ENCODE data around the gene CMTM2. TPM values are rescaled to one million over a fixed set of nuclear protein-coding genes. Genes with fewer than 3 reads are reported as not detected.

The CMTM2 gene
- total RNA-seq, 2 donors from 2014 or later, result not detected

DNA sequence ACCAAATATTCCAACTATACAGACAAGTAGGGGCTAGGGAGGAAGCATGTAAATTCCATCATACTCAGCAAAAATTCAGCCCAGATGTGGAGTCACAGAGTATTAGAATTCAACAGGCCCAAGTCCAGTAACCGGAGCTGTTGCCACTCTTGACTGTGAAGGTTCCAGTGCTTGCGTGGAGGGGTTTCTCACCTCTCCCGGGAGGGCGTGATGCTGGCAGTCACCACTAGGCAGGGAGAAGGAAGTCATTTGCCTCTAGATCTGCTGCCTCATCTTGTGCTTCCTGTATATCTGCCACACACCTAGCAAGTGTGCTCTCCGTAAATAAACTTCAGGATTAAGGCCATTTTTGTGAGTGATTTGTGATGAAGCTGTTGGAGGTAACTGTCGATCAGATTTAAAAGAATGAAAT lies 27.9 kb upstream of the CMTM2 start:
- H3K9me3 Mint-ChIP-seq, result peaks cover 4% of the 10 kb centered on the region
- H3K27ac Mint-ChIP-seq, result no peak overlapping the region
- TF ChIP-seq, protein P1, sequence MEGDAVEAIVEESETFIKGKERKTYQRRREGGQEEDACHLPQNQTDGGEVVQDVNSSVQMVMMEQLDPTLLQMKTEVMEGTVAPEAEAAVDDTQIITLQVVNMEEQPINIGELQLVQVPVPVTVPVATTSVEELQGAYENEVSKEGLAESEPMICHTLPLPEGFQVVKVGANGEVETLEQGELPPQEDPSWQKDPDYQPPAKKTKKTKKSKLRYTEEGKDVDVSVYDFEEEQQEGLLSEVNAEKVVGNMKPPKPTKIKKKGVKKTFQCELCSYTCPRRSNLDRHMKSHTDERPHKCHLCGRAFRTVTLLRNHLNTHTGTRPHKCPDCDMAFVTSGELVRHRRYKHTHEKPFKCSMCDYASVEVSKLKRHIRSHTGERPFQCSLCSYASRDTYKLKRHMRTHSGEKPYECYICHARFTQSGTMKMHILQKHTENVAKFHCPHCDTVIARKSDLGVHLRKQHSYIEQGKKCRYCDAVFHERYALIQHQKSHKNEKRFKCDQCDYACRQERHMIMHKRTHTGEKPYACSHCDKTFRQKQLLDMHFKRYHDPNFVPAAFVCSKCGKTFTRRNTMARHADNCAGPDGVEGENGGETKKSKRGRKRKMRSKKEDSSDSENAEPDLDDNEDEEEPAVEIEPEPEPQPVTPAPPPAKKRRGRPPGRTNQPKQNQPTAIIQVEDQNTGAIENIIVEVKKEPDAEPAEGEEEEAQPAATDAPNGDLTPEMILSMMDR (conservative IDR thresholded peaks at IDR 0.05), result peak; percentile 65
- no peak overlapping the region for H3K9ac ChIP-seq (ENCODE audit: extremely low read depth, low read length, poor library complexity, severe bottlenecking)
- H3K27me3 ChIP-seq (ENCODE audit: control insufficient read depth, insufficient read depth, low read length, poor library complexity, severe bottlenecking), result no peaks in the 10 kb centered on the region
- peaks cover 12% of the 10 kb centered on the region for H3K27me3 Mint-ChIP-seq (ENCODE audit: insufficient read depth)
- no peaks in the 10 kb centered on the region for H3K9me3 ChIP-seq (ENCODE audit: control insufficient read depth, low read length)
- no peaks in the 10 kb centered on the region for H3K36me3 ChIP-seq (ENCODE audit: control insufficient read depth, insufficient read depth, low read length)
- peaks cover 22% of the 10 kb centered on the region for H3K4me1 Mint-ChIP-seq
- H3K4me3 Mint-ChIP-seq, result peak overlapping the region; percentile 63
- peaks cover 2% of the 10 kb centered on the region for H3K36me3 Mint-ChIP-seq (ENCODE audit: low read depth)
- H3K4me3 ChIP-seq (ENCODE audit: low read length), result no peak overlapping the region
- H3K4me1 ChIP-seq (ENCODE audit: control insufficient read depth, insufficient read depth, low read length), result peaks cover 4% of the 10 kb centered on the region
- H3K27ac ChIP-seq (ENCODE audit: low read depth, low read length), result no peak overlapping the region
- 88 to 92% methylated on average over 6 of the region's 6 CpGs for WGBS, 2 experiments (ENCODE audit: insufficient coverage in 1 of 2, insufficient read length in 1 of 2)
- DNase-seq, result peak; percentile 82

DNA sequence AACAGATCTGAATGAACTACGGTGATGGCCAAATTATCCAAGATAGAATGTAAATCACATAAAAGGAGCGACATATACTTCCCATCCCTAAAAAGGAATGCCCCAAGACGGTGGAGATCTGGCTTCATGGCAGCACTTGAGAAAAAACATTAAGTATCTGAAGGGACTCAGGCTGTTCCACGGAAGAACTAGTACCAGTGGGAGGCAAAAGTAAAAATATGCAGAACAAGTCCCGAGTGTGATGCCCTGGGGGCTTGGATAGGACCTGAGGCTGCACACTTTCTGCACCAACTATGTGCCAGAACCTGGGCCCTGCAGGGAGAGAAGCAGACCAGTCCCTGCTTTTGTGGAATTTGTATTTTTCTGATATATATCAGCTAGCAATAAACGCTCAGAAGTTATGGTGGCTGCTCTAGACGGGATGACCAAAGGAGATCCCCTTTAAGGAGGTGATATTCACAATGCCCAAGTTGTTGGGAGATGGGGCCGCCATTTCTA lies 27.4 kb upstream of the CMTM2 start:
- no peak for DNase-seq
- H3K27me3 Mint-ChIP-seq (ENCODE audit: insufficient read depth), result peaks cover 12% of the 10 kb centered on the region
- Histone ChIP-seq H3K27me3 (ENCODE audit: control insufficient read depth, insufficient read depth, low read length, poor library complexity, severe bottlenecking) (no peaks in the 10 kb centered on the region), H3K9ac (ENCODE audit: extremely low read depth, low read length, poor library complexity, severe bottlenecking) (no peak overlapping the region), H3K36me3 (ENCODE audit: control insufficient read depth, insufficient read depth, low read length) (no peaks in the 10 kb centered on the region), H3K4me1 (ENCODE audit: control insufficient read depth, insufficient read depth, low read length) (peaks cover 4% of the 10 kb centered on the region), H3K27ac (ENCODE audit: low read depth, low read length) (no peak overlapping the region), H3K9me3 (ENCODE audit: control insufficient read depth, low read length) (no peaks in the 10 kb centered on the region), H3K4me3 (ENCODE audit: low read length) (peak overlapping the region; percentile 82)
- H3K27ac Mint-ChIP-seq, result peak overlapping the region; percentile 74
- 76 to 83% methylated on average over 6 to 8 of the region's 8 CpGs for WGBS, 2 experiments (ENCODE audit: insufficient coverage in 1 of 2, insufficient read length in 1 of 2)
- H3K4me1 Mint-ChIP-seq, result peaks cover 22% of the 10 kb centered on the region
- H3K9me3 Mint-ChIP-seq, result peaks cover 4% of the 10 kb centered on the region
- H3K4me3 Mint-ChIP-seq, result peak overlapping the region; percentile 63
- TF ChIP-seq, protein P1 (conservative IDR thresholded peaks at IDR 0.05), result no peak
- peaks cover 2% of the 10 kb centered on the region for H3K36me3 Mint-ChIP-seq (ENCODE audit: low read depth)

DNA sequence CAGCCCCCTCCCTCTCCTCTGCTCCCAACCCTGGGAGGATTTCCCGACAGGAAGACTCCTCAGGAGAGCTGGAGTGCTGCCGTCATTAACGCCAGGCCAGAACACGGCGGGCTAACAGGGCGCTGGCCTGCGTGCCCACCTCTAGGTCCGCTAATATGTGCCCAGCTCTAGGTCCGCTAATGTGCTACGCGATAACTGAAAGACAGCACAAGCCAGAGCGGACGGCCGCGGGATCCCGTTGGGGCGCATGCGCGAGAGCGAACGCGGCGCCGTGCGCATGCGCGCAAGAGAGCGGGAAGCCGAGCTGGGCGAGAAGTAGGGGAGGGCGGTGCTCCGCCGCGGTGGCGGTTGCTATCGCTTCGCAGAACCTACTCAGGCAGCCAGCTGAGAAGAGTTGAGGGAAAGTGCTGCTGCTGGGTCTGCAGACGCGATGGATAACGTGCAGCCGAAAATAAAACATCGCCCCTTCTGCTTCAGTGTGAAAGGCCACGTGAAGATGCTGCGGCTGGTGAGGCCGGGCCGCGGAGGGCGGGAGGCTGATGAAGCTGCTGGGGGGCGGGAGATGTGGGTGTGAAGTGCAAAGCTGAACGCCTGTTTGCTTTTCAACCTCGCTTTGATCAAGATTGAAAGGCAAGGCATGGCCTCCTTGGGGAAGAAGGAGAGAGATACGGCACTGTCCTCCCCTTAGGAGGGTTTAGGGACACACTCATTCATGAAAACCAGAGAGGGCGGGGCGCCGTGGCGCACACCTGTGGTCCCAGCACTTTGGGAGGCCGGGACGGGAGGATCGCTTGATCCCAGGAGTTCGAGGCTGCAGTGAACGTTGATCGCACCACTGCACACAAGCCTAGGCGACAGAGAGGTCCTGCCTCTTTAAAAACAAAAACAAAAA lies 26.7 kb upstream of the CMTM2 start, which contains the start of gene CKLF:
TSS of gene CKLF (plus strand) at position 291 of the 892 bp plus-strand sequence. CDS start at position 431, 140 bp downstream.
- Histone ChIP-seq H3K36me3 (ENCODE audit: control insufficient read depth, insufficient read depth, low read length) (no peaks in the 10 kb centered on the region), H3K9me3 (ENCODE audit: control insufficient read depth, low read length) (no peaks in the 10 kb centered on the region), H3K9ac (ENCODE audit: extremely low read depth, low read length, poor library complexity, severe bottlenecking) (peak within 1 kb of the TSS; percentile 7), H3K27me3 (ENCODE audit: control insufficient read depth, insufficient read depth, low read length, poor library complexity, severe bottlenecking) (no peaks in the 10 kb centered on the region), H3K27ac (ENCODE audit: low read depth, low read length) (no peak within 1 kb of the TSS), H3K4me3 (ENCODE audit: low read length) (peak within 1 kb of the TSS; percentile 82), H3K4me1 (ENCODE audit: control insufficient read depth, insufficient read depth, low read length) (peaks cover 4% of the 10 kb centered on the region)
- Mint-ChIP-seq H3K4me3 (peak within 1 kb of the TSS; percentile 63), H3K9me3 (peaks cover 4% of the 10 kb centered on the region), H3K4me1 (peaks cover 22% of the 10 kb centered on the region), H3K27me3 (ENCODE audit: insufficient read depth) (peaks cover 12% of the 10 kb centered on the region), H3K27ac (peak within 1 kb of the TSS; percentile 74), H3K36me3 (ENCODE audit: low read depth) (peaks cover 4% of the 10 kb centered on the region)
- WGBS, 2 experiments (ENCODE audit: insufficient coverage in 1 of 2, insufficient read length in 1 of 2), result 27 to 53% methylated on average over 29 to 63 of the region's 63 CpGs
- TF ChIP-seq, protein P1 (conservative IDR thresholded peaks at IDR 0.05), result no peak
- peak; percentile 95 for DNase-seq

All from endodermal cell (in vitro differentiated cells).